Hindlimb muscle (tissue), 1 donor: ENCODE data around the gene KLHL1. TPM values are rescaled to one million over a fixed set of nuclear protein-coding genes. Genes with fewer than 3 reads are reported as not detected.
A peak's percentile ranks its signal among the peaks of the same experiment; 100 is the strongest.

ENCODE experiments used
- DNase-seq: peaks from one replicate; pipeline ENCODE4 v3.0.0-alpha.2; 2013
- polyA plus RNA-seq: library from polyadenylated mRNA; unstranded; fragments of 120-200 nt; gene quantifications from one replicate; pipeline ENCODE4 v1.2.1, GENCODE V29; 2013; ENCODE audit not compliant: insufficient read length

The KLHL1 gene
- polyA plus RNA-seq, 1 donor, result not detected

DNA sequence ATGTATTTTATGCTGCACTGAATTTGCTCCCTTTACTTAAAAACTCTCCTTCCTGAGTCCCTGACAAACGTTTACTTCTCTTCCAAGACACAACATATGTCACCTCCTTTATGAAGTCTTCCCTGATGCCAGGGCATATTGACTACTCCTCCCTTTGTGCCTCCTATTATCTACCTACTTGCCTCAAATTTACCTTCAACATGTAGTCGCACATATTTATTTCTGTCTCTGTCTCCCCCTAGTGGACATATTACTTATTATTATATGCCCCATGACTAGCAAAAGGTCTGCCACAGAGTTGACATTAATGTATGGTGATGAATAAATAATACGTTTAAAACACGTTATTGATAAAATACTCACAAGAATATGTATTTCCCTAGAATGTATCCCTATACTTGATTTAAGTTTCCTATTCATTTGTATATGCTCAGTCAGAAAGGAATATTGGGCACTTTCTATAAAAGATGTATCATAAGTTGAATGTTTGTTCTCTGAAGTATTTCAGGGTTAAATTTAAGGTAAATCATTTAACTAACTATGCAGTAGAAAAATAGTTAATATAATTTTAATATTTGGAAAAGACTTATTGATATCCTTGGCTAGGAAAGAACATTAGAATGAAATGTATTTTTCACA lies 250.9 kb downstream of the KLHL1 start:
- peak; percentile 19 for DNase-seq

DNA sequence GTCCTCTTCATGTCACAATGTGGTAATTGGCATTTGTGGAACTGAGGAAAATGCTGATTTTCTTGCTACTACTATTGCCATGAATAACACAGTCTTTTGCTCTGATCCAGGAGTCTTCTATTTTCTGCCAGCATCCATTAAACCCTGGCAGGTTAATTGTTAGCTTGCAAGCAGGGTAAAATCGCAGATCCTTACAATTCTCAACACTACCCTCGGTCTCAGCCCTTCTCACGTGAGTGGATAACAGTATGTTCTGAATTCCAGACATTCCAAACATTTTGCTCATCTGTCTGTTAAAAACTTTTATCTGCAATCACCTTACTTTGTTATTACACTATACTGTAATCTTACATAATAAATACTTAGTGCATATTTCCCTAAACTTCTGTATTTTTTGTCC lies 251.9 kb downstream of the KLHL1 start:
- DNase-seq, result no peak

DNA sequence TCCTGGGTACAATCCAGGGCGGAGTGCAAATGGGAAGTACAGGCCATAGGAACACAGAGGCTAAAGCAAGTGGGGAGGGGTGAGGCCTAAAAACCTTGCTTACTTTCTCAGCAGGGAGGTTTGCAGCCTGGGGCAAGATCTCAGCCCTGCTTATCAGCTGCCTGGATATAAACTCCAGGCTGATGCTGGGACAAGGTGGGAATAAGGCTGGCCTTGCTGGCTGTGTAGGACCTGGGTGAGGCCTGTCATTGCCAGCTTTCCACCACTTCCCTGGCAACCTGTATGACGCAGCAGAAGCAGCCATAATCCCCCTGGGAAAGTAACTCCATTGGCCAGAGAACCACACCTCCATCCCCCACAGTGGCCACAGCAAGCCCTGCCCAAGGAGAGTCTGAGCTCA lies 279.7 kb downstream of the KLHL1 start:
- no peak for DNase-seq

DNA sequence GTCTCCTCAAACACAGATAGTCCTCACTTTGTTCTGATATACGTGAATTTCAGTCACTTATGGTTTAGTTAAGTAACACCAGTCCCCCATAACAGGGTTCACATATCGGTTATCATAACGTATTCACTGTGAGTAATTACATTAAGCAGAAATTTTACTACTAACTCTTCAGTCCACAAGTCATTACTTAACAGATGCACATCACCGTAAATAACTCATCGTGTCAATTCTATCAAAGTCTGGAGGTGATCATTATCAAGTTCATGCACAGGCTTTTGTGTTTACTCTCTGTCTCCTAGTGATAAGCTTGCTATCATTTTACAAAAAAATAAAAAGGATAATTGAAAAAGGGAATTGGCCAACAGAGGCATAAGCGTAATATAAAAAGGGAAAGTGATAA lies 288.1 kb downstream of the KLHL1 start:
- DNase-seq, result no peak

DNA sequence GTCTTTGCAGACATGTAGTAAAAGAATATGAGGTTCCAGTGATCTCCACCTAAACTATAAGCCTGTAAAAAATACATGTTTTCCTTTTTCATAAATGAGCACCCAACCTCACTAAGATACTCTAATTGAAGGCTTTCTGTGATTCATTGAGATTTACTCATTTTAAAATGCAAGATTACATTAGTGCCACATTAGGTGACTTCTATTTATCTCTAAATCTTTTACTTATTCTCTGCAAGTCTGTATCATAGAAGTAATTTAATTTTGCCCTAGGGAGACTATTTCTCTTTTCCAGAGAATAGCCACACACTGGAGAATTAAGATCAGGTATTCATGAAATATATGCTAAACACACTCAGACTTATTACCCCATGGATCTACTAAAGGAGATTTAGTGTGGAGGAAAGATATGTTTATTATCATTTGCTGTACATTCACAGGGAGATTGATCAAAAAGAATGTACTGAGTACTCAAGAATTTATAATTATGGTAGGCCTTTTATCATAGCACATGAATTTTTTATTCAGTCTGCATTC lies 290.9 kb downstream of the KLHL1 start:
- no peak for DNase-seq

DNA sequence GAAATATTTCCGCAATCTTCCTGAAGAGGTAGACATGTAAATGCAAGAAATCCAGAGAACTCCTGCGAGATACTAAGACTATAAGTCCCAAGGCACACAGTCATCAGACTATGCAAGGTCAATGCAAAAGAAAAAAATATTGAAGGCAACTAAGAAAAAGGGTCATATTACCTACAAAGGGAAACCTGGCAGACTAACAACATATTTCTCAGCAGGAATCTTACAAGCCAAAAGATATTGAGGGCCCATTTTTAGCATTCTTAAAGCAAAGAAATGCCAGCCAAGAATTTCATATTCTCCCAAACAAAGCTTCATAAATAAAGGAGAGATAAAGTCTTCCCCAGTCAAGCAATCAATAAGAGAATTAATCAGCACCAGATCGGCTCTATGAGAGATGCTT lies 299.1 kb downstream of the KLHL1 start:
- no peak for DNase-seq

DNA sequence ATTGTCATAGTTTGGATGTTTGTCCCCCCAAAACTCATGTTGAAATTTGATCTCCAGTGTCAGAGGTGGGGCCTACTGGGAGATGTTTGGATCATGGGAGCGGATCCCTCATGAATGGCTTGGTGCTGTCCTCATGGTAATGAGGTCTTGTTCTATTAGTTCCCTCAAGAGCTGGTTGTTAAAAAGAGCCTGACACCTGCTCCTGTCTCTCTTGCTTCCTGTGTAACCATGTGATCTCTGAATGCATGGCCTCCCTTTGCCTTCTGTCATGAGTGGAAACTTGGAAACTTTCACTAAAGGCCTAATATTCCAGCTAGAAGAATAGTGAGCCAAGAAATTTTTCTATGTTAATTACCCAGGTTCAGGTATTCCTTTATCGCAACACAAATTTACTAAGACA lies 312.0 kb downstream of the KLHL1 start:
- no peak for DNase-seq

DNA sequence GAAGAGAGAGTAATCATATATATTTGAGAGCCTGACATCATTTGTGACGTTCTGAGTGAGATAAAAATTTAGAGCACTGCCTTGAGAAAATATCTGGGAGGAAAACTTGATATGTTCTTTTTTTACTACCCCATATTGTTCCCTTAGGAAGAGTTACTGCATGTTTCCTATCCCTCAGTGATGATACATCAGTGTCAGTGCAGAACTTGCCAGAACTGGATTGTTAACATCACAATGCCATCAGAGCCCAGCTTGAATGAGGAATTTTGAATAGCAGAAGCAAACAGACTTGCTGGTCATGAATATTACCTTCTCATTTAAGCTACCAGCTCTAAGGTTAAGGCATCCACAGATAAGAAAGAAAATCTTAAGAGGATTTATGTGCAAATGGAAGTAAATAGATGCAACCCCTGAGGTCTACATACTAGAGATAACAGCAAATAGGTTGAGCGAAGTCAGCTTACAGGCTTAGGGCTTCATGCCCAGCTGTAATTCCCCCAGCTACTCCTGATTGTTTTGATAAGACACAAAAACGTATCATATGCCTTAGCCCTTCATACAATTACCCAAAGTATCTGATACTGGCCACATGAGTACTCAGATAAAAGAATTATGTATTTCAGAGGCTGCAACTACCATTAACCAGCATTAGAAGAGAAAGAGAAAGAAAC lies 314.3 kb downstream of the KLHL1 start:
- no peak for DNase-seq

DNA sequence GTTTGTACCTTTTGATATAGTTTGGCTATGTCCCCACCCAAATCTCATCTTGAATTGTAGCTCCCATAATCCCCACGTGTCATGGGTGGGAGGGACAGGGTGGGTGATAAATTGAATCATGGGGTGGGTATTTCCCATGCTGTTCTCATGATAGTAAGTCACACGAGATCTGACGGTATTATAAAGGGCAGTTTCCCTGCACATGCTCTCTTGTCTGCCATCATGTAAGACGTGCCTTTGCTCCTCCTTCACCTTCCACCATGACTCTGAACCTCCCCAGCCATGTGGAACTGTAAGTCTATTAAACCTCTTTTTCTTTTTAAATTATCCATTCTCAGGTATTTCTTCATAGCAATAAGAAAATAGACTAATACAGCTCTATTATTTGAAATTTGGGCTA lies 331.3 kb downstream of the KLHL1 start:
- no peak for DNase-seq

DNA sequence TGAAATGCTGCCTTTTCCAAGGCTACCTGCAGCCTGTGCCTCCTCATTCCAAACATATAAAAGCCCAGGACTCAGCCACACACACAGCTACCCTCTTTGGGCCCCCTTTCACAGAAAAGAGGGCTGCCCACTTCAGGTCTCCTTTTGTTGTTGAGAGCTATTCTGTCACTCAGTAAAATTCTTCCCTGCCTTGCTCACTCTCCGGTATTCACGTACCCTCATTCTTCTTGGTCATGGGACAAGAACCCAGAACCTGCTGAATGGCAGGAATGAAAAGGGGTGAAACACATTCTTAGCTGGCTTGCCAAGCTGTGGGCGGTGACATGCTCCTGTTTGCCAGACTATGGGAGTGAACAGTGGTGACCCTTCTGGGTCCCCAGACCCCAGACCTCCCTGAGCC lies 338.6 kb downstream of the KLHL1 start:
- DNase-seq, result no peak

DNA sequence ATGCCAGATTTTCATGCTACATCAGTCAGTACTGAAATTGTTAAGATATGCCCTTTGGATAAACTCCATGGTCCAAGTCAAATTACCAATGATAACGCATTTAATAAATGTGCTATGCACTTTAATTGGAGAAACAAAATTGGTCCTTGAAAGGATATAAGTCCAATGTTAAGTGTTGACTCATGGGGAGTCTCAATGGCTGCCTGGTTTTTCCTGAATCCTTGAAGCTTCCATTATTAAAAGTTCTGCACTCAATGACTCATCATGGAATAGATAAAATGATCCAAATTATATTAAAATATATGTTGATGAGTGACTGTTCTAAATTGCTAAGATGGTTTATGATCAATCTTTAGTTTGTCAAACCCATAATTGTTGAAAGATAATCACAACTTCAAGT lies 346.7 kb downstream of the KLHL1 start:
- no peak for DNase-seq

DNA sequence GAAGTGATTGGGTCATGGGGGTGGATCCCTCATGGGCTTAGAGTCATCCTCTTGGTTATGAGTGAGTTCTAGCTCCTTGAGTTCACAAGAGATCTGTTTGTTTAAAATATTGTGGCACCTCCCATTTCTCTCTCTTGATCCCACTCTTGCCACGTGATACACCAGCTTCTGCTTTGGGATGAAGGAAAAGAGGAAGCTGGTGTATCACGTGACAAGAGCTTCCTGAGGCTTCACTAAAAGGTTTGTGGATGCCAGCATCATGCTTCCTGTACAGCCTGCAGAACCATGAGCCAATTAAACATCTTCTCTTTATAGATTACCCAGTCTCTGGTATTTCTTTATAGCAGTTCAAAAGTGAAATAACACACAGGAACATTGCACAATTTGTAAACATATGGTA lies 353.2 kb downstream of the KLHL1 start:
- DNase-seq, result no peak

DNA sequence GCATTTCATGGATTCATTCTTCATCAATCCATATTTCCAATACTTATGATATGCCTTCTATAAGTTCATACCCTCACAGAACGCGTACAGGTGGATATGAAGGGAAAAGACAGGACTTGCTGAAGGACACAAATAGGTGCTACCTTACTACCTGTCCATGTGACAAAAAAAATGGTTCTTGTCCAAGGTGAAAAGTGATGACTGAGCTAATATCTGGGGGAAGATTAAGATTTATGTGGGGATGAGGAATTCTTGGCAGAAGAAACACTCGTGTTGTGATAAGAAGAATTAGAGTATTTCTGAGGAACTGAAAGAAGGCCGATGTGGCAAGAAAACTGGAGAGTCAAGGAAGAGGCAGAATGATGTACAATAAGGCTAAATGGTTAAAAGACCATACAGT lies 357.0 kb downstream of the KLHL1 start:
- DNase-seq, result no peak

DNA sequence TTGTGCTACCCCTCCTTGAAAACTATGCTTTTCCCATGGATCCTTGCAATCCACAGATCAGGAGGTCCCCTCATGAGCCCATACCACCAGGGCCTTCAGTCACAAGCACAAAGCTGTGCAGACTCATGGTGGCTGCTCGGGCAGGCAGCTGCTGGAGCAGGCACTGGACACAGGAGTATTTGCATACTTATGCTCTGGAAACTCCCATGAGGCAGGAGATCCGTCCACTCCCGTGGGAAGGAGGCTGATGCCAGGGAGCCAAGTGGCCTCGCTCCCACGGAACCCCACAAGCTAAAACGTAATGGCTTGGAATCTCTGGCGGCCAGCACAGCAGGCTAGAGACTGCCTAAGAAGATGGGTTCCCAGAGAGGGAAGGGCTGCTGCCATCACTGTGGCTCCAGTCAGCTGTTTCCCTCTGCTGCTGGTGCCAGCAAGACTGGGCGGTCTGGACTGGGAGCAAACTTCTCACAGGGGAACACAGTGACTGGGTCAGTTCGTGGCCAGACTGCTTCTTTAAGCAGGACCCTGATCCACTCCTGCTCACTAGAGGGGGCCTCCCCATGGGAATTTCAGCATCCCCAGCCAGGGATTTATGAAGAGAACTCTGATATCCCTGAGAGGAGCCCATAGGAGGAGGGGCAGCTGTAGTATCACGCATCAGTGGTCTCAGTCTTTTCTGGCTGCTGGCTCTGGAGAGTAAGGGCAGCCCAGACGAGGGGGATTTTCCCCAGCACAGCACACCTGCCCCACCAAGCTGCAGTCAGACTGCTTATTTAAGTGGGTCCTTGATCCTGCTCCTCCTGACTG lies 370.9 kb downstream of the KLHL1 start:
- no peak for DNase-seq

DNA sequence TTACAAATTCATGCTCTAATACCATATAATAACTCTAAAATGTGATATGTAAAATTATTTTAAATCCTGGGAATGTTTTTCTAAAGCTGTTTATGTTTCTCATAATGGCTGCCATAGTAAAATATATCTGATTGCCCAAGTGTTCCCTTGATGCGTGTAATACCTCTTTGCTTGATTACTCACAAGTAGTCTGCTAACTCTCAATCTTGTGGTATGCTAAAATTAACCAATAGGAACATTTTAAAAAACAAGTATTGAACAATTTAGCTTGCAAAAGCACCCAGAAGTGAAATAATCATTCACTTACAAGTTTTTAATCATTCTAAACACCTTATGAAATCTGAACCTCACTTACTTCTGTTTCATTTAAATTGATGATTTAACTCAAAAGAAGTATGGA lies 386.6 kb downstream of the KLHL1 start:
- no peak for DNase-seq

DNA sequence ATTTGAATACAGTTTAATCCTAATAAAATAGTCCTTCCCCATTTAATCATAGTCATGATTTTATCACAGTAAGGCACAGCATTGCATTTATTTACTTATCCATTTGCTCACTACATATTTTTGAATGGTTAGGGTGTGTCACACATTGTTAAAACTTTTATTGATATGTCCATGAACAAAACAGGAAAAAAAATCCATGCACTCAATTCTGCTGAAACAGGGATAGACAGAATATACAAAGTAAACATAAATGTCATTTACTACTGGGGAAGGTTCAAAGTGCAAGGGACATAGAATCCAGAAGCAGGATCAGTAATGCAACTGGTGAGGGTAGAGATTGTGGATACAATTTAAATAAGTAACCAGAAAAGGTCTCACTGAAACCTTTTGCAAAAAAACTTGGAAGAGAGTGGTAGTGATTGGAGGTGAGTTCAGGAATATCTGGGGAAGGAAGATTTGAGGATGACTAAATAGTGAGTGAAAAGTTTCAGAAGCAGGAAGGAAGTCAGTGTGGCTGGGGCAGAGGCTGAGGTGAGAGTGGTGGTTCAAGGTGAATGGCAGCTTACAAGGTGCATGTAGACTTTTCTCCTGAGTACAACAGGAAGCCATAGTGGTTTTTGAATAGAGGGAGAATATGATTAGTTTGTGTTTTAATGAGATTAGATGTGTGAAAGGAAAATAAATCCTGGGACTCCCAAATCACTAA lies 387.8 kb downstream of the KLHL1 start:
- no peak for DNase-seq

DNA sequence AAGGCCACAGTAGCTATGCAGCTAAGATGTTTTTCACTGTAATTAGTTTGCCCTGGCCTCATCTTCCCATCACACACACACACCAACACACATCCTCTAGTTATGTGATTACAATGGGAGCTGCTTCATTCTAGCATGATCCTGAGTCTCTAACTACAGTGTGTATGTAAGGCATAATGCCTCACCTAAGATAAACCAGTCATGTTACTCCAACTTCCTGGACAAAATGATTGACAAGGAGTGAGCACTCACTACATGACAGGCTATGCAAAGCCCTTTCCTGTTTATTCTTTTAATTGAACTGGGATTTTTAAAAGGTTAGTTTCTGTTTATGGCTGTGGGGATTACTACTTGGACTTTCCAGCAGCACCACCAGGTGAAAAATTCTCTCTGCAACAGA lies 401.4 kb downstream of the KLHL1 start:
- DNase-seq, result no peak

DNA sequence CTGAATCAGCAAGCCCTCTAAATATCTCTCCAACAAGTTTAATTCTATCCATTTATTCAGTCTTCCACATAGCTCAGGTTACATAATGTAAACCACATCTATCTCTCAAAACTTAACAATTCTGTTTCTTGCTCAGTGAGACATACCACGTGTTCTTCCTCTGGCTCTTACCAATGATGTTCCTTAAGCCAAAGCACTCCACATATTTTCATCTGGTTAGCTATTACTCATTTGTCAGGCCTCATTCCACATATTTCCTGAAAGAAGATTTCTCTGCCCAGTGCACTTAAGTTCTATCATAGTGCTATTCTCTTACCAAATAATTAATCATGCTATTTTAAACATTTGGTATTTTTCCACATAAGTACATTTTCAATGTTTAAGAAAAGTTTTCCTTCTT lies 403.9 kb downstream of the KLHL1 start:
- no peak for DNase-seq

DNA sequence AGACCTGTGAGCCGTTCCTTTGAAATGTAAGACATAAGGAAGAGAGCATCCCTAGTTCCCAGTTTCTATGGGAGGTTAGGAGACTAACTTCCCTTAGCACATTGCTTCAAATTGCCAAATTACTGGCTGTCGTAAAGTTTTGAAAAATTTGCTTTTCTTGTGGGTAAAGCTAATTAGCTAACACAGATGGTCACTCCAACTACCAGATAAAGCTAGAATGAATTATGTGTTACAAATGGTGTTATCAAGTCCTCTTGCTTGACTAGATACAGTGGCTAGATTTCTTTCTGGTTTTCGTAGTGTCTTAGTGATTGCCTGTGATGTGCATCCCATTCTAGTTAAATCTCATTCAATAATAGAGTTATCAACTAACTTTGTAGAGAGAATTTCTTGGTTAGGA lies 417.3 kb downstream of the KLHL1 start:
- DNase-seq, result no peak

DNA sequence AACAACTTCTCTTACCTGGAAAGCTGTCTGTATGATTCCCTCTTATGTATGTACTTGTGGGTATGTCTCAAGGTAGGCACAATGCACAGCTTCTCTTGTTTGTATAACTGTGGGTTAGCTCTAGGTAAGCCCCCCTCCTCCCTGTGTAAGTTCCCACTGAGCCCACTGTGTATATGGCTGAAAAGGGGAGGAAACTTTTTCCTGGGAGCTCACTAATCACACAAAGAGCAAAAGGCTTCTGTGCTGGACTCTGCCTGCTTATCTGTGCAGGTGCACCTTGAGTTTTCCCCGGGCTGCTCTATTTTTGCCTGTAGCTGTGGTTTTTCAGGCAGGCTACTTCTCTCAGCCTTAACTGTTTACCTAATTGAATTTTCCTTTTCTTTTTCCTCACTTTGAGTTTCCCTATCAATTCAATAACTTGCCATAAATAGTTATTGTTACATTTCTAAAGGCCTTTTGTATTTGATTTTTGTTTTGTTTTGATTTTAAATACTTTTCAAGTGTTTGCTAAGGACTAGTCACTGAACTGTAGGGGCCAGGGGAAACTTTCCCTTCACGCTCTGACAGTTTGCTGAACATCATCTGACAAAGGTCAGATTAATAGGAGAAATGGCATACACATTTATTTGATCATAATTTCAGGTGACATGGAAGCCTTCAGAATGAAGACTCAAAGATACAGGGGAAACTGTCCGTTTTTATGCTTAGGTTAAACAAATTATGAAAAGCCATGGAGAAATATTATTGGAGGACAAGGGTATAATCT lies 424.1 kb downstream of the KLHL1 start:
- no peak for DNase-seq

DNA sequence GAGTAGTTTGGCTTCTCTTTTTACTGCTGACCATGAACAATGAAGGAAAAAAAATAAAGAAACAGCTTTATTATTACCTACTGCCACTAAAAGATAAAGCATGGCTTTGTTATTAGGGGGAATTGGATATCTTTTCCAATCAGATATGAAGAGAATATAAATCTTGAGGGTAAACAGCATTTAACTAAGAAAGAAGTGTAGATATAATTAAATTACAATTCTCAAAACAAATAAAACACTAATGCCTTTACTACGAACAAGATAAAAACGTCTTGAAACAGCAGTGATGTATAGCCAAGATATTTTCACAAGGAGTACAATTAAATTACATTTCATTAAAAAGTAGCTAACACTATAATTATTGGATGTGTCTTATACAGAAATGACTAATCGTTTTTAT lies 426.5 kb downstream of the KLHL1 start:
- DNase-seq, result no peak

DNA sequence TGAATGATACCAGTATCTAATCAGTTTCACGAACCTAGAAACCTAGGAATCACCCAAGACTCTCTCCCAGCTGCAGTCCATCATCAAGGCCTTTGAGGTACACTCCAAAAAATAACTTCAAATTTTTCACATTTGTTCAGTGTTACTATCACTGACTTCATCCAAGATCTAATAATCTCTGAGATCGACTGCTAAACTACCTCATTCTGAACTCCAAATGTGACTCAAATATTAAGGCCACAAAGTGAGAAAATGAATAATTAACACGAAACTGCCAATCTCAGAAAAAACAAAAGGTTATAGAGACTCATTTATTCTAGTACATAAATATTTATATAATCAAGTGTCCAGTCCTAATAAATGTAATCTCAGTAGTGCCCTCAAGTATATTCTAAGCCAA lies 430.9 kb downstream of the KLHL1 start:
- no peak for DNase-seq
